GM12875 (cell line): ENCODE results near the gene NDE1.

Experiments
- H3K4me3 ChIP-seq: one replicate; pipeline ENCODE4 v1.5.1; 2011; ENCODE audit warnings: low read depth, low read length, control low read depth
- TF ChIP-seq, protein P1 (sequence below): IDR thresholded peaks from 2 replicates; pipeline ENCODE4 v1.5.1; 2011; ENCODE audit warnings: low read depth, mild to moderate bottlenecking, control low read depth, inconsistent platforms, low read length, moderate library complexity, borderline replicate concordance; ENCODE audit not compliant: insufficient read depth

The NDE1 gene

GRCh38 chr16:15701975-15702970 is 52.2 kb downstream of the NDE1 start:
- TF ChIP-seq, protein P1, sequence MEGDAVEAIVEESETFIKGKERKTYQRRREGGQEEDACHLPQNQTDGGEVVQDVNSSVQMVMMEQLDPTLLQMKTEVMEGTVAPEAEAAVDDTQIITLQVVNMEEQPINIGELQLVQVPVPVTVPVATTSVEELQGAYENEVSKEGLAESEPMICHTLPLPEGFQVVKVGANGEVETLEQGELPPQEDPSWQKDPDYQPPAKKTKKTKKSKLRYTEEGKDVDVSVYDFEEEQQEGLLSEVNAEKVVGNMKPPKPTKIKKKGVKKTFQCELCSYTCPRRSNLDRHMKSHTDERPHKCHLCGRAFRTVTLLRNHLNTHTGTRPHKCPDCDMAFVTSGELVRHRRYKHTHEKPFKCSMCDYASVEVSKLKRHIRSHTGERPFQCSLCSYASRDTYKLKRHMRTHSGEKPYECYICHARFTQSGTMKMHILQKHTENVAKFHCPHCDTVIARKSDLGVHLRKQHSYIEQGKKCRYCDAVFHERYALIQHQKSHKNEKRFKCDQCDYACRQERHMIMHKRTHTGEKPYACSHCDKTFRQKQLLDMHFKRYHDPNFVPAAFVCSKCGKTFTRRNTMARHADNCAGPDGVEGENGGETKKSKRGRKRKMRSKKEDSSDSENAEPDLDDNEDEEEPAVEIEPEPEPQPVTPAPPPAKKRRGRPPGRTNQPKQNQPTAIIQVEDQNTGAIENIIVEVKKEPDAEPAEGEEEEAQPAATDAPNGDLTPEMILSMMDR: no peak
- no peak overlapping the region for H3K4me3 ChIP-seq

GRCh38 chr16:15703029-15703736 is 53.1 kb downstream of the NDE1 start:
- TF ChIP-seq, protein P1: no peak
- no peak overlapping the region for H3K4me3 ChIP-seq

DNA sequence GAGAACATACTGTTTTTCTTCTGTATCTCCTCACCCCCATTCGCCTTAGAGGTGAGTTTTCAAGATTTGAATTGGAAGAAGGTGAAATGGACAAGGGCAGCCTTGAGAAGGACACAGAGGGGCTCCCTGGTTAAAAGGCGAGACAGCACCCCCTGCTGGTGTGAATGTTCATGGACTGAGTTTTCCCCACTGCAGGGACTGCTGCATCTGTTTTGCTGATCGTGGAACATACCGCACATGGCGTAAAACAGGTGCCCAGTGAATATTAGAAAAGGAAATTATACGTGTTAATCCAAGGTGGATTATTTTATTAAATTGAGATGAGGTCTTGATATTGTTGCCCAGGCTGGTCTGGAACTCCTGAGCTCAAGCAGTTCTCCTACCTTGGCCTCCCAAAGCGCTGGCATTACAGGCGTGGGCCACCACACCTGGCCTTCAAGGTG is 54.5 kb downstream of the NDE1 start:
- TF ChIP-seq, protein P1: peak; percentile 74
- no peak overlapping the region for H3K4me3 ChIP-seq

DNA sequence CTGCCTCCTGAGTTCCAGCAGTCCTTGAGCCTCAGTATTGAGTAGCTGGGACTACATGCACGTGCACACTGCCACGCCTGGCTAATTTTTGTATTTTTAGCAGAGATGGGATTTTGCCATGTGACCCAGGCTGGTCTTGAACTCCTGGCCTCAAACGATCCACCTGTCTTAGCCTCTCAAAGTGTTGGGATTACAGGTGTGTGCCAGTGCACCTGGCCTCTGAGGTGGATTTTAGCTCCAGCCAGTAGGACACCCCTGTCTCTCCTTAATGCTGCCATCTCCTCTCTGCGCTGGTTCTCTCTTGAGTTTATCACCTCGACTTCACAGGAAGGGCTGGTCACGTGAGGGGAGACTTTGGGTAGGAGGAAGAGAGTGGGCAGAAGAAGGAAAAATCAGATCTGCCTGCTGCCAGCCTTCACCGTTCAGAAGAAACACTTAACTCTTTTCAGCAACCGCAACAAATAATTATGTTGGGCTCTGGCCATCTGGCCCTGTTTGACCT is 55.1 kb downstream of the NDE1 start:
- H3K4me3 ChIP-seq: no peak overlapping the region
- TF ChIP-seq, protein P1: no peak

DNA sequence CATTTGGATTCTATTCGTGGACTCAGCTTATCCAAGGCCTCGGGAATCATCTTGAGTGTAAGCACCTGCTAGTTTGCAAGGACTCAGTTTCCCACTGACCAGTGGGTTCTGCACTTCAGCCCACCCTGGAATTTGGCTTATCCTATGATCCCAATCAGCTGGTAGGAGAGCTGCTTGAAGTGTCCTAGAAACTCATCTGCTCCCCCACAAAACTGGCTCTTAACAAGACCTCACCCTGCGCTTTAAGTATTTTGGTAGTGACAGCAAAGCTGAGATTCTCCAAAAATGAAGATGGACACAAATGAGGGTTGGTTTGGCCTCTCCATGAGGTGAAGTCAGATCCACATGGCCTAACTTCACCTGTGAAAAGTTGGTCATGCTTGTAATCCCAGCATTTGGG is 57.3 kb downstream of the NDE1 start:
- no peak overlapping the region for H3K4me3 ChIP-seq
- TF ChIP-seq, protein P1: no peak

DNA sequence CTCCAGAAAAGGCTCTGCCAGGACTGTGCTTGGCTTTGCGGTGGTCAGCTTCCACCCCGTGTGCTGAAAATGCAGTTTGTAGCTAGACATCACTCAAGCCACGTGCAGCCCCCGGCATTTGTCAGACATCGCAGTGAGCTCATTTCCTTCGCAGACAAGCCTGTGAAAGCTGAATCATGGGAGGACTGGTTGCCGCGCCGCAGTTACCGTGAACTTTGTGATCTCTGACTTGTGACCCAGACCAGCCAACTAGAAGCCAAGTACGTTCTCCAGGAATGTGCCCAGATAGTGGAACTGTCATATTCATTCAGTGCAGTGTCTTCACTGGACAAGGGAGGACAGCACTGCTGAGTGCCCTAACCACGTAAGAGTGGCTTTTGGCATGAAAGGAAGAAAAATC is 58.1 kb downstream of the NDE1 start:
- TF ChIP-seq, protein P1: no peak
- no peak overlapping the region for H3K4me3 ChIP-seq

DNA sequence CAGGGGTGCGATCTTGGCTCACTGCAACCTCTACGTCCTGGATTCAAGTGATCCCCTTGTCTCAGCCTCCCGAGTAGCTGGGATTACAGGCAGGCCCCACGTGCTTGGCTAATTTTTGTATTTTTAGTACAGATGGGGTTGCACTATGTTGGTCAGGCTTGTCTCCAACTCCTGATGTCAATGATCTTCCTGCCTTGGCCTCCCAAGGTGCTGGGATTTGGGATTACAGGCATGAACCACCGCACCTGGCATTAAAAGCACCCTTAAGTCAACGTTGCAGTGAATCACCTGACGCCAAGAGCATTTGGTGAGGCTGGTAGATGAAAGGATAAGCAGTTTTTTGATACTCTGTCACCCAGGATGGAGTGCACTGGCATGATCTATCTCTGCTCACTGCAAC is 59.0 kb downstream of the NDE1 start:
- no peak overlapping the region for H3K4me3 ChIP-seq
- TF ChIP-seq, protein P1: no peak
